SK-N-SH treated with all-trans-retinoic acid at 6 μM for 48 hours (cell line): ENCODE results near the gene AGPAT3.

ENCODE experiments used
- ATAC-seq: fragments of 200-7000 bp; cut with Tn5 transposase; 3 replicates; pipeline ENCODE4 v1.9.1; 2020; ENCODE audit warnings: mild to moderate bottlenecking, moderate library complexity
- ARNTL ChIP-seq: fragments of 450-650 bp; formaldehyde crosslinking; IDR thresholded peaks from 2 replicates; pipeline ENCODE4 v1.5.0; 2020; ENCODE audit warnings: low read depth, mild to moderate bottlenecking, moderate library complexity, borderline replicate concordance
- BACH2 ChIP-seq: fragments of 250-450 bp; sonication (Bioruptor Pico); IDR thresholded peaks from 2 replicates; pipeline ENCODE4 v1.9.0; 2021; ENCODE audit warnings: mild to moderate bottlenecking, borderline replicate concordance
- CSRNP3 ChIP-seq: fragments of 250-450 bp; sonication (Bioruptor Pico); IDR thresholded peaks from 2 replicates; pipeline ENCODE4 v1.5.1; 2021; ENCODE audit warnings: mild to moderate bottlenecking, moderate library complexity
- ESRRG ChIP-seq: fragments of 250-450 bp; sonication (Bioruptor Pico); IDR thresholded peaks from 2 replicates; pipeline ENCODE4 v1.6.1; 2021; ENCODE audit warnings: mild to moderate bottlenecking
- GLIS3 ChIP-seq: fragments of 250-450 bp; sonication (Bioruptor Pico); IDR thresholded peaks from 2 replicates; pipeline ENCODE4 v1.5.0; 2020; ENCODE audit warnings: mild to moderate bottlenecking, moderate library complexity
- OSR1 ChIP-seq: fragments of 250-450 bp; sonication (Bioruptor Pico); IDR thresholded peaks from 2 replicates; pipeline ENCODE4 v1.8.0; 2022; ENCODE audit warnings: moderate library complexity, mild to moderate bottlenecking, inconsistent platforms
- PATZ1 ChIP-seq: fragments of 250-450 bp; sonication (Bioruptor Pico); IDR thresholded peaks from 2 replicates; pipeline ENCODE4 v1.8.0; 2020; ENCODE audit warnings: mild to moderate bottlenecking, moderate library complexity, borderline replicate concordance
- POU6F1 ChIP-seq: fragments of 250-450 bp; sonication (Bioruptor Pico); IDR thresholded peaks from 2 replicates; pipeline ENCODE4 v1.8.0; 2021; ENCODE audit warnings: low read depth, mild to moderate bottlenecking, moderate library complexity, borderline replicate concordance
- PPARA ChIP-seq: fragments of 250-450 bp; sonication (Bioruptor Pico); IDR thresholded peaks from 2 replicates; pipeline ENCODE4 v1.5.0; 2020; ENCODE audit warnings: mild to moderate bottlenecking, borderline replicate concordance
- RARB ChIP-seq: fragments of 250-450 bp; sonication (Bioruptor Pico); IDR thresholded peaks from 2 replicates; pipeline ENCODE4 v1.8.0; 2021; ENCODE audit warnings: mild to moderate bottlenecking, moderate library complexity
- SNAI2 ChIP-seq: fragments of 250-450 bp; sonication (Bioruptor Pico); IDR thresholded peaks from 2 replicates; pipeline ENCODE4 v1.5.0; 2020; ENCODE audit warnings: mild to moderate bottlenecking, moderate library complexity
- TCF4 ChIP-seq: fragments of 250-450 bp; sonication (Bioruptor Pico); IDR thresholded peaks from 2 replicates; pipeline ENCODE4 v1.8.0; 2021; ENCODE audit warnings: mild to moderate bottlenecking, moderate library complexity, borderline replicate concordance
- TOX ChIP-seq: fragments of 250-450 bp; sonication (Bioruptor Pico); IDR thresholded peaks from 2 replicates; pipeline ENCODE4 v1.8.0; 2021; ENCODE audit warnings: mild to moderate bottlenecking, moderate library complexity, borderline replicate concordance
- TSHZ2 ChIP-seq: fragments of 250-450 bp; sonication (Bioruptor Pico); IDR thresholded peaks from 2 replicates; pipeline ENCODE4 v1.5.0; 2020; ENCODE audit warnings: mild to moderate bottlenecking, moderate library complexity
- ZFP3 ChIP-seq: fragments of 250-450 bp; sonication (Bioruptor Pico); IDR thresholded peaks from 2 replicates; pipeline ENCODE4 v1.5.0; 2020; ENCODE audit warnings: mild to moderate bottlenecking, moderate library complexity
- ZFP30 ChIP-seq: fragments of 450-650 bp; formaldehyde crosslinking; IDR thresholded peaks from 2 replicates; pipeline ENCODE4 v1.5.0; 2022; ENCODE audit warnings: mild to moderate bottlenecking, moderate library complexity
- ZNF565 ChIP-seq: fragments of 450-650 bp; formaldehyde crosslinking; conservative IDR thresholded peaks from 2 replicates; pipeline ENCODE4 v1.5.0; 2020; ENCODE audit warnings: low read depth, mild to moderate bottlenecking, moderate library complexity
- ZNF70 ChIP-seq: fragments of 450-650 bp; formaldehyde crosslinking; IDR thresholded peaks from 2 replicates; pipeline ENCODE4 v1.5.0; 2020; ENCODE audit warnings: mild to moderate bottlenecking, moderate library complexity
- ZNF8 ChIP-seq: fragments of 450-650 bp; formaldehyde crosslinking; IDR thresholded peaks from 2 replicates; pipeline ENCODE4 v1.5.0; 2020; ENCODE audit warnings: mild to moderate bottlenecking, moderate library complexity
- TF ChIP-seq, protein P1 (sequence below): fragments of 250-450 bp; sonication (Bioruptor Pico); IDR thresholded peaks from 2 replicates; pipeline ENCODE4 v1.5.1; 2020; ENCODE audit warnings: low read depth, mild to moderate bottlenecking, moderate library complexity

The AGPAT3 gene

DNA sequence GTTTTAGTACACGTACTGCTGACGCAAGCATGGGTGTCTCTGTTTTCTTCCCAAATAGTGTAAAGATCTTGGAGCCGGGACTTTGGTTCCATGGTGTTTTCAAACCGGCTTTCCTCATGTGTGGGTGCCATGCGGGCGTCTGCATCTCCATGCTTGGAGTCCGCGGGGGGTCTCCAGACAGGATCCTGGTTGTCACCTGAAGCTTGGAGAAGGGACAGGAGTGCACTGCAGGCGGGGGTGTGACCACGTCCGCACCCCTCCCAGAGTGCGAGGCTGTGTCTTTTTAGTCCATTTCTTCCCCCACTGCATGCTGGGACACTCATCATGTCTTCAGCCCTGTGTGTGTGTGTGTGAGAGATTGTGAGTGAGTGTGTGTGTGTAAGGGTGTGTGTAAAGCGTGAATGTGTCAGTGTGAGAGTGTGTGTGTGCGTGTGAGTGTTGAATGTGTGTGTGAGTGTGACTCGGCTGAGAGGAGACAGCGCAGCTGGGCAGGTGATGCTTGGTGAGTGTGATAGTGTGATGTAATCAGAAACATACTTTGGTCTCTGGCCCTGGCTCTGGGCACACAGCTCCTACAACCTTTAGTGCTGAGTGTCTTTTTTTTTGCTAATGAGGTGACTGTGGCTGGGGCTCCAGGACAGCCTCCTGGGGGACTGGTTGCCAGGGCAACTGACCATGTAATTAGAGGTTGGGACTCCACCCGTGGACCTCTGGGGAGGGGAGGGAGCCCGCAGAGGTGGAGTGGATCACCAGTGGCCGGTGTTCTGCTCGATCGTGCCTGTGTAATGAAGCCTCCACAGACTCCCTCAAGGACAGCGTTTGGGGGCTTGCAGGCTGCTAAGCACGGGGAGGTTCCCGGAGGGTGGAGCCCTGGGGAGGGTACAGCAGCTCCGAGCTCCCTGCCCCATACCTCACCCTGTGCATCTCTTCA lies 55.1 kb downstream of the AGPAT3 start (continued):
- no peak for TF ChIP-seq POU6F1 (CRISPR knock-in tag)
- TF ChIP-seq ZNF565 = no peak
- no peak for TF ChIP-seq SNAI2
- TF ChIP-seq OSR1 = no peak
- no peak for TF ChIP-seq ARNTL
- no peak for TF ChIP-seq ZNF70 (CRISPR knock-in tag)
- no peak for TF ChIP-seq CSRNP3 (CRISPR knock-in tag)
- TF ChIP-seq ZNF8 (CRISPR knock-in tag) = no peak

- no peak for TF ChIP-seq PATZ1 (CRISPR knock-in tag)
- no peak for TF ChIP-seq ZNF565
- no peak for TF ChIP-seq TSHZ2
- TF ChIP-seq PPARA (CRISPR knock-in tag) = no peak
- no peak for TF ChIP-seq ZFP3 (CRISPR knock-in tag)
- no peak for TF ChIP-seq ZFP30 (CRISPR knock-in tag)
- TF ChIP-seq ESRRG (CRISPR knock-in tag) = no peak
- no peak for TF ChIP-seq BACH2 (CRISPR knock-in tag)
- TF ChIP-seq GLIS3 (CRISPR knock-in tag) = no peak
- TF ChIP-seq ZNF70 (CRISPR knock-in tag) = no peak
- TF ChIP-seq ARNTL = no peak
- no peak for ATAC-seq
These were observed 56.6 kb downstream of the AGPAT3 start for GRCh38 chr21:43921571-43921978.

GRCh38 chr21:43921979-43922945 lies 57.2 kb downstream of the AGPAT3 start:
- ATAC-seq = no peak; the same call in 2 of the 3 replicates
- no peak for TF ChIP-seq TOX (CRISPR knock-in tag)
- TF ChIP-seq ZFP3 (CRISPR knock-in tag) = no peak
- TF ChIP-seq TCF4 (CRISPR knock-in tag) = no peak
- TF ChIP-seq RARB (CRISPR knock-in tag) = no peak
- TF ChIP-seq ARNTL = no peak
- TF ChIP-seq, protein P1, sequence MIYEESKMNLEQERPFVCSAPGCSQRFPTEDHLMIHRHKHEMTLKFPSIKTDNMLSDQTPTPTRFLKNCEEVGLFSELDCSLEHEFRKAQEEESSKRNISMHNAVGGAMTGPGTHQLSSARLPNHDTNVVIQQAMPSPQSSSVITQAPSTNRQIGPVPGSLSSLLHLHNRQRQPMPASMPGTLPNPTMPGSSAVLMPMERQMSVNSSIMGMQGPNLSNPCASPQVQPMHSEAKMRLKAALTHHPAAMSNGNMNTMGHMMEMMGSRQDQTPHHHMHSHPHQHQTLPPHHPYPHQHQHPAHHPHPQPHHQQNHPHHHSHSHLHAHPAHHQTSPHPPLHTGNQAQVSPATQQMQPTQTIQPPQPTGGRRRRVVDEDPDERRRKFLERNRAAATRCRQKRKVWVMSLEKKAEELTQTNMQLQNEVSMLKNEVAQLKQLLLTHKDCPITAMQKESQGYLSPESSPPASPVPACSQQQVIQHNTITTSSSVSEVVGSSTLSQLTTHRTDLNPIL (CRISPR knock-in tag) = no peak
- no peak for TF ChIP-seq PATZ1 (CRISPR knock-in tag)
- no peak for TF ChIP-seq POU6F1 (CRISPR knock-in tag)
- no peak for TF ChIP-seq SNAI2
